A549 (cell line): Measurements from ENCODE around the gene SLC34A1. TPM values are rescaled to one million over a fixed set of nuclear protein-coding genes. Genes with fewer than 3 reads are reported as not detected.
"Not testable (repeated sequence)": the region's sequence is repeated elsewhere in the genome, so short reads cannot be mapped to it uniquely, and the experiment has no call there.

Source experiments
- ATAC-seq, 2 experiments: fragments of 200-7000 bp in 1 of 2; fragments of >200 bp in 1 of 2; cut with Nextera tagmentation in 1 of 2; cut with Tn5 transposase in 1 of 2; 3 replicates each; pipeline versions ENCODE4 v1.8.0 to v1.9.1; 2018 to 2020; ENCODE audit warnings: mild to moderate bottlenecking in 1 of 2, moderate library complexity in 1 of 2
- CTCF ChIA-PET: fragments of 300-600 bp; sonication (Branson Sonifier 250); formaldehyde crosslinking; extraction: SDS; loops from one replicate; lab custom pipeline; 2021; ENCODE audit warnings: antibody characterized with exemption, inconsistent platforms; lab: Yijun Ruan, JAX
- POLR2A ChIA-PET: fragments of 350-600 bp; formaldehyde crosslinking; extraction: SDS; loops from one replicate; lab custom pipeline; 2021; ENCODE audit warnings: antibody characterized with exemption, inconsistent platforms; lab: Yijun Ruan, JAX
- DNase-seq, 2 experiments: peaks; one replicate each; pipeline versions ENCODE4 v3.0.0 to v3.0.0-alpha.2; 2011 to 2016; ENCODE audit warnings: low read depth in 1 of 2, low spot score in 1 of 2
- FAIRE-seq: peaks from 2 replicates; lab custom pipeline; 2011; peaks lifted over from hg19 to GRCh38; lab: Jason Lieb, UNC
- H3K27ac ChIP-seq, 2 experiments: fragments of >200 bp; sonication (Bioruptor Twin); formaldehyde crosslinking; 3 replicates each; pipeline ENCODE4 v1.5.1; 2016 to 2017
- H3K4me1 ChIP-seq: fragments of >200 bp; sonication (Bioruptor Twin); formaldehyde crosslinking; 3 replicates; pipeline ENCODE4 v1.6.1; 2016
- H3K4me2 ChIP-seq: fragments of >200 bp; sonication (Bioruptor Twin); formaldehyde crosslinking; 3 replicates; pipeline ENCODE4 v1.6.1; 2016
- H3K4me3 ChIP-seq: fragments of >200 bp; sonication (Bioruptor Twin); formaldehyde crosslinking; 3 replicates; pipeline ENCODE4 v1.5.1; 2016
- H3K9me3 ChIP-seq: fragments of >200 bp; sonication (Bioruptor Twin); formaldehyde crosslinking; 3 replicates; pipeline ENCODE4 v1.6.1; 2016
- BHLHE40 ChIP-seq: IDR thresholded peaks from 2 replicates; pipeline ENCODE4 v1.6.1; 2012; ENCODE audit warnings: low read depth, low read length, inconsistent platforms
- CBX8 ChIP-seq: fragments of 200-600 bp; sonication (generic); IDR thresholded peaks from 2 replicates; pipeline ENCODE4 v1.6.1; 2016
- CEBPB ChIP-seq, 2 experiments: fragments of >200 bp in 1 of 2; sonication (Bioruptor Twin) in 1 of 2; formaldehyde crosslinking in 1 of 2; IDR thresholded peaks; 2 replicates each; pipeline ENCODE4 v1.6.1; 2012 to 2016
- CHD2 ChIP-seq: fragments of 150-350 bp; IDR thresholded peaks from 2 replicates; pipeline ENCODE4 v1.6.1; 2014; ENCODE audit warnings: low read length; ENCODE audit not compliant: partially characterized antibody
- CHD4 ChIP-seq: fragments of 200-600 bp; sonication (generic); IDR thresholded peaks from 2 replicates; pipeline ENCODE4 v1.6.1; 2016; ENCODE audit warnings: antibody characterized with exemption, mild to moderate bottlenecking, borderline replicate concordance
- EHF ChIP-seq: fragments of 250-450 bp; sonication (Bioruptor Pico); IDR thresholded peaks from 2 replicates; pipeline ENCODE4 v1.5.0; 2020; ENCODE audit warnings: mild to moderate bottlenecking
- GATA3 ChIP-seq: IDR thresholded peaks from 2 replicates; pipeline ENCODE4 v1.6.1; 2012; ENCODE audit warnings: borderline replicate concordance
- HMGXB4 ChIP-seq: fragments of 250-450 bp; sonication (Bioruptor Pico); IDR thresholded peaks from 2 replicates; pipeline ENCODE4 v1.5.0; 2021; ENCODE audit warnings: mild to moderate bottlenecking, moderate library complexity, borderline replicate concordance
- HOXB13 ChIP-seq: fragments of 250-450 bp; sonication (Bioruptor Pico); IDR thresholded peaks from 2 replicates; pipeline ENCODE4 v1.5.0; 2020; ENCODE audit warnings: low read depth, mild to moderate bottlenecking, moderate library complexity
- JUN ChIP-seq, 2 experiments: fragments of >200 bp; sonication (Bioruptor Twin); formaldehyde crosslinking; IDR thresholded peaks; 2 replicates in 1 of 2; 3 replicates in 1 of 2; pipeline ENCODE4 v1.6.1; 2016 to 2017
- JUNB ChIP-seq: fragments of >200 bp; sonication (Bioruptor Twin); formaldehyde crosslinking; IDR thresholded peaks from 2 replicates; pipeline ENCODE4 v1.6.1; 2016
- MAFK ChIP-seq: fragments of 450-650 bp; IDR thresholded peaks from 2 replicates; pipeline ENCODE4 v1.6.1; 2014; ENCODE audit not compliant: partially characterized antibody
- NFE2L2 ChIP-seq: fragments of 150-350 bp; conservative IDR thresholded peaks from 2 replicates; pipeline ENCODE4 v1.6.1; 2014; ENCODE audit warnings: low read length
- NPAS2 ChIP-seq: fragments of 250-450 bp; sonication (Bioruptor Pico); IDR thresholded peaks from 2 replicates; pipeline ENCODE4 v1.8.0; 2022; ENCODE audit warnings: mild to moderate bottlenecking, moderate library complexity, borderline replicate concordance
- NR3C1 ChIP-seq: fragments of >200 bp; sonication (Bioruptor Twin); formaldehyde crosslinking; IDR thresholded peaks from 3 replicates; pipeline ENCODE4 v1.6.1; 2017
- PBX3 ChIP-seq: IDR thresholded peaks from 2 replicates; pipeline ENCODE4 v1.6.1; 2012
- RARB ChIP-seq: fragments of 250-450 bp; sonication (Bioruptor Pico); IDR thresholded peaks from 2 replicates; pipeline ENCODE4 v1.8.0; 2021; ENCODE audit warnings: mild to moderate bottlenecking, moderate library complexity
- RFX5 ChIP-seq: fragments of 450-650 bp; IDR thresholded peaks from 2 replicates; pipeline ENCODE4 v1.7.1; 2014; ENCODE audit warnings: antibody characterized with exemption, mild to moderate bottlenecking, moderate library complexity
- TFCP2L1 ChIP-seq: fragments of 250-450 bp; sonication (Bioruptor Pico); IDR thresholded peaks from 2 replicates; pipeline ENCODE4 v1.5.0; 2021; ENCODE audit warnings: mild to moderate bottlenecking
- TP53 ChIP-seq: fragments of 250-450 bp; sonication (Bioruptor Pico); IDR thresholded peaks from 2 replicates; pipeline ENCODE4 v1.5.0; 2021; ENCODE audit warnings: mild to moderate bottlenecking, moderate library complexity
- ZFP36 ChIP-seq: fragments of 450-650 bp; IDR thresholded peaks from 2 replicates; pipeline ENCODE4 v1.6.1; 2014; ENCODE audit warnings: borderline replicate concordance; ENCODE audit not compliant: partially characterized antibody
- WGBS: methylation state at CpG from one replicate; pipeline ENCODE4 v1.1.6; 2017; ENCODE audit errors: missing lambda C conversion rate; 5-methylcytosine and 5-hydroxymethylcytosine counted together
- polyA plus RNA-seq, 4 experiments: library from polyadenylated mRNA; depleted of rRNA in 3 of 4; stranded (reverse); fragments of >200 nt; fragmentation: RNase III in 1 of 4; extraction: RNeasy Plus Mini Kit Qiagen cat#74134 plus additional on column Dnase treatment in 1 of 4; gene quantifications; 2 replicates in 3 of 4; 3 replicates in 1 of 4; pipeline ENCODE4 v1.2.3, GENCODE V29; 2011 to 2017
- TF ChIP-seq, protein P1 (sequence below): fragments of 250-450 bp; sonication (Bioruptor Pico); IDR thresholded peaks from 2 replicates; pipeline ENCODE4 v1.5.0; 2020; ENCODE audit warnings: low read depth, mild to moderate bottlenecking, moderate library complexity
- TF ChIP-seq, protein P2 (sequence below): fragments of 150-350 bp; IDR thresholded peaks from 2 replicates; pipeline ENCODE4 v1.6.1; 2014; ENCODE audit warnings: low read depth, mild to moderate bottlenecking, low read length
- TF ChIP-seq, protein P3 (sequence below): fragments of 450-650 bp; IDR thresholded peaks from 2 replicates; pipeline ENCODE4 v1.6.1; 2014; ENCODE audit warnings: antibody characterized with exemption

Gene SLC34A1
- polyA plus RNA-seq, 2 of the 4 experiments (the other 2 are of a cell fraction), result 0.03 TPM; not detected in 1

- Histone ChIP-seq H3K4me3 (no peak overlapping the region), H3K4me2 (no peak overlapping the region), H3K27ac (no peak overlapping the region), H3K4me1 (no peaks in the 10 kb centered on the region), H3K9me3 (no peaks in the 10 kb centered on the region)
- WGBS, result 72% methylated on average over 3 of the region's 3 CpGs
- ChIA-PET CTCF (interaction anchor here (1.2 to 43.1 kb wide), 5 partner anchors 10 to 96 kb away, joined by 4 to 1107 read pairs (median 131); partner anchors contain the start of genes PRR7 and SLC34A1), POLR2A (interaction anchor here (1.2 to 1.7 kb wide), 2 partner anchors 10 to 11 kb away, joined by 4 to 5 read pairs; no protein-coding TSS in a partner anchor)
- FAIRE-seq, result no peak
- no peak for ATAC-seq
- no peak for DNase-seq
- TF ChIP-seq HMGXB4 (CRISPR knock-in tag) (no peak), BHLHE40 (no peak), EHF (CRISPR knock-in tag) (no peak), PBX3 (no peak), HOXB13 (CRISPR knock-in tag) (no peak)
- TF ChIP-seq, protein P1, sequence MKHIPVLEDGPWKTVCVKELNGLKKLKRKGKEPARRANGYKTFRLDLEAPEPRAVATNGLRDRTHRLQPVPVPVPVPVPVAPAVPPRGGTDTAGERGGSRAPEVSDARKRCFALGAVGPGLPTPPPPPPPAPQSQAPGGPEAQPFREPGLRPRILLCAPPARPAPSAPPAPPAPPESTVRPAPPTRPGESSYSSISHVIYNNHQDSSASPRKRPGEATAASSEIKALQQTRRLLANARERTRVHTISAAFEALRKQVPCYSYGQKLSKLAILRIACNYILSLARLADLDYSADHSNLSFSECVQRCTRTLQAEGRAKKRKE, result no peak
- TF ChIP-seq, protein P2, sequence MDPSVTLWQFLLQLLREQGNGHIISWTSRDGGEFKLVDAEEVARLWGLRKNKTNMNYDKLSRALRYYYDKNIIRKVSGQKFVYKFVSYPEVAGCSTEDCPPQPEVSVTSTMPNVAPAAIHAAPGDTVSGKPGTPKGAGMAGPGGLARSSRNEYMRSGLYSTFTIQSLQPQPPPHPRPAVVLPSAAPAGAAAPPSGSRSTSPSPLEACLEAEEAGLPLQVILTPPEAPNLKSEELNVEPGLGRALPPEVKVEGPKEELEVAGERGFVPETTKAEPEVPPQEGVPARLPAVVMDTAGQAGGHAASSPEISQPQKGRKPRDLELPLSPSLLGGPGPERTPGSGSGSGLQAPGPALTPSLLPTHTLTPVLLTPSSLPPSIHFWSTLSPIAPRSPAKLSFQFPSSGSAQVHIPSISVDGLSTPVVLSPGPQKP, result no peak
Observed at GRCh38 chr5:177414481-177414880, 30.2 kb downstream of the SLC34A1 start.

DNA sequence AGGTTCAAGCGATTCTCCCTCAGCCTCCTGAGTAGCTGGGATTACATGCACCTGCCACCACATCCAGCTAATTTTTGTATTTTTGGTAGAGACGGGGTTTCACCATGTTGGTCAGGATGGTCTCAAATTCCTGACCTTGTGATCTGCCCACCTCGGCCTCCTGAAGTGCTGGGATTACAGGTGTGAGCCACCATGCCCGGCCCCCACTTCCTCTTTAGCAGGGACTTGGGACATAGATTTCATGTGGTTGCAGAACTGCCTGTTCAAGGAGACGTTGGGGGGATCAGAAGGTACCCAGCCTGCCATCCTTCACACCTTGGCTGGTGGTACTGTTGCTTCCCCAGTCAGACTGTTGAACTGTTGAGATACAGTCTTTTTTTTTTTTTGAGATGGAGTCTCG, 32.8 kb downstream of the SLC34A1 start:
- not testable (repeated sequence) for ATAC-seq, H3K9me3 ChIP-seq, H3K4me3 ChIP-seq, H3K27ac ChIP-seq, FAIRE-seq, H3K4me2 ChIP-seq, H3K4me1 ChIP-seq, DNase-seq
- POLR2A ChIA-PET, result interaction anchor here (1.1 kb wide), 1 partner anchor 14 kb away, joined by 3 read pairs; no protein-coding TSS in a partner anchor
- CTCF ChIA-PET, result interaction anchor here (8.9 to 43.1 kb wide), 3 partner anchors 12 to 38 kb away, joined by 131 to 1107 read pairs (median 871); partner anchors contain the start of genes PRR7 and SLC34A1
- 78% methylated on average over 6 of the region's 6 CpGs for WGBS

GRCh38 chr5:177419046-177419445, 34.8 kb downstream of the SLC34A1 start:
- DNase-seq (no peak), FAIRE-seq (no peak)
- CTCF ChIA-PET, result interaction anchor here (1.1 to 43.1 kb wide), 5 partner anchors 14 to 109 kb away, joined by 3 to 1107 read pairs (median 131); partner anchors contain the start of genes PRR7 and SLC34A1

DNA sequence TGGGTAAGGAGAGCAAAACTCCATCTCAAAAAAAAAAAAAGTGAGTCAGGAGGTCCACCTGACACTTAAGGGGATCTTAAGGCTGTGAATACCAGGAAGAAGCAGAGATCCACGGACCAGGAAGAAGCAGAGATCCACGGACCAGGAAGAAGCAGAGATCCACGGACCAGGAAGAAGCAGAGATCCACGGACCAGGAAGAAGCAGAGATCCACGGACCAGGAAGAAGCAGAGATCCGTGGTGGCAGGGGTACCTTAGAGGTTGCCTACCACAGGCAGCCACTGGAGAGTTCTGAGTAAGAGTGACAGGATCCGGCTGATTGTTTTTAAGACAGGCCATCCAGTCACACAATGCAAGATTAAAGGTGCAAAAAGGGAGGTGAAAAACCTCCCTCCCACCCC, 36.2 kb downstream of the SLC34A1 start:
- FAIRE-seq, POLR2A ChIA-PET, DNase-seq, H3K4me3 ChIP-seq, H3K9me3 ChIP-seq, H3K27ac ChIP-seq, ATAC-seq, H3K4me1 ChIP-seq, H3K4me2 ChIP-seq: not testable (repeated sequence)
- CTCF ChIA-PET, result interaction anchor here (2.1 to 36.0 kb wide), 4 partner anchors 8 to 28 kb away, joined by 7 to 871 read pairs (median 142); partner anchors contain the start of gene PRR7
- WGBS, result 54% methylated on average over 7 of the region's 7 CpGs

More at GRCh38 chr5:177419046-177419445, 34.8 kb downstream of the SLC34A1 start:
- no peak for TF ChIP-seq GATA3
- no peak for TF ChIP-seq NFE2L2
- no peak for TF ChIP-seq RFX5
- TF ChIP-seq CBX8, result no peak
- TF ChIP-seq, protein P1, result no peak
- TF ChIP-seq PBX3, result no peak
- TF ChIP-seq JUN (IDR thresholded peaks at IDR 0.05), result no peak
- no peak for TF ChIP-seq ZFP36
- TF ChIP-seq NR3C1, result no peak
- TF ChIP-seq TP53, result no peak
- TF ChIP-seq JUNB, result no peak
- no peak for TF ChIP-seq MAFK
- TF ChIP-seq CHD2, result no peak
- TF ChIP-seq NPAS2, result no peak
- TF ChIP-seq, protein P3, sequence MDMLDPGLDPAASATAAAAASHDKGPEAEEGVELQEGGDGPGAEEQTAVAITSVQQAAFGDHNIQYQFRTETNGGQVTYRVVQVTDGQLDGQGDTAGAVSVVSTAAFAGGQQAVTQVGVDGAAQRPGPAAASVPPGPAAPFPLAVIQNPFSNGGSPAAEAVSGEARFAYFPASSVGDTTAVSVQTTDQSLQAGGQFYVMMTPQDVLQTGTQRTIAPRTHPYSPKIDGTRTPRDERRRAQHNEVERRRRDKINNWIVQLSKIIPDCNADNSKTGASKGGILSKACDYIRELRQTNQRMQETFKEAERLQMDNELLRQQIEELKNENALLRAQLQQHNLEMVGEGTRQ, result no peak
- no peak for TF ChIP-seq CEBPB (IDR thresholded peaks at IDR 0.05)
- TF ChIP-seq CHD4, result no peak
- TF ChIP-seq HOXB13 (CRISPR knock-in tag), result no peak
- no peak for TF ChIP-seq TFCP2L1 (CRISPR knock-in tag)
- no peak for TF ChIP-seq RARB (CRISPR knock-in tag)
- H3K4me2 ChIP-seq, result no peak overlapping the region
- POLR2A ChIA-PET, result interaction anchor here (0.8 kb wide), 1 partner anchor 14 kb away, joined by 3 read pairs; no protein-coding TSS in a partner anchor
- 96% methylated on average over 3 of the region's 3 CpGs for WGBS
- no peaks in the 10 kb centered on the region for H3K9me3 ChIP-seq
- no peak overlapping the region for H3K27ac ChIP-seq
- no peak for ATAC-seq
- H3K4me3 ChIP-seq, result no peak overlapping the region
- H3K4me1 ChIP-seq, result no peaks in the 10 kb centered on the region
